B cell (primary cell): ENCODE results near the gene VPS37C.

ENCODE experiments used
- EZH2 ChIP-seq: IDR thresholded peaks from 2 replicates; pipeline ENCODE4 v1.6.1; 2012; ENCODE audit warnings: borderline replicate concordance, low read depth, mild to moderate bottlenecking, moderate library complexity, low read length; ENCODE audit not compliant: insufficient read depth, poor library complexity, severe bottlenecking
- TF ChIP-seq, protein P1 (sequence below): fragments of 200-600 bp; IDR thresholded peaks from one replicate; pipeline ENCODE4 v1.8.0; 2022; ENCODE audit warnings: antibody characterized with exemption, mild to moderate bottlenecking

DNA sequence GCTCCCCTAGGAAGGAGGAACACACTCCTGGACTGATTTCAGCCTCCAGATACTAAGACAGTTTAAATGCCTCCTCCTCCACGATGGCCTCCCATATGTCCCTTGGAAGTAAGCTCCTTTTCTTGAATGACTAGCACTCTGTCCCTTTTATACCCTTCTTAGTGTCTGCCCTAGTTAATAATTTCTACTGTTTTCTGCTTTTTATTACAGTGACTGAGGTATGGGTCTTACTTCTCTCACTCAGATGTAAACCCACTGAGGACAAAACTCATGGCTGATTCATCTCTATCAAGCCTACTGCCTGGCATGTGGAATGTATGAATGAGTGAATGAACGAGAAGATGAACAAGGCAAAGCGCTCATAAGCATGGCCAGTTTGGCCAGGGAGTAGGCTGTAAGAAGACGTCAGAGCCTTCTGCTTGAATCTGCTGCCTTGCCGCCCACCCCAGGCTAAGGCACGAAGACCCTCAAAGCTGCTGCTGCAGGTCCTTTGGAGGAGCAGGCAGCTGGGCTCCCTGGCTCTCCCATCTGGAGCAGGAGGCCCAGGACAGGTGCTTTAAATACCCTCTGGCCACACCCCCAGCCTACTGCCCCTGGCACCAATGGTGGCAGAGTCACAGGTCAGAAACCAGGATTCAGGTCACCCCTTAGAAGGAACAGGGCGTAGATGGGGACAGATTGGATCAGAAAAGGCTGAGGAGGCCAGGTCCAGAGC is 33.9 kb upstream of the VPS37C start:
- TF ChIP-seq, protein P1, sequence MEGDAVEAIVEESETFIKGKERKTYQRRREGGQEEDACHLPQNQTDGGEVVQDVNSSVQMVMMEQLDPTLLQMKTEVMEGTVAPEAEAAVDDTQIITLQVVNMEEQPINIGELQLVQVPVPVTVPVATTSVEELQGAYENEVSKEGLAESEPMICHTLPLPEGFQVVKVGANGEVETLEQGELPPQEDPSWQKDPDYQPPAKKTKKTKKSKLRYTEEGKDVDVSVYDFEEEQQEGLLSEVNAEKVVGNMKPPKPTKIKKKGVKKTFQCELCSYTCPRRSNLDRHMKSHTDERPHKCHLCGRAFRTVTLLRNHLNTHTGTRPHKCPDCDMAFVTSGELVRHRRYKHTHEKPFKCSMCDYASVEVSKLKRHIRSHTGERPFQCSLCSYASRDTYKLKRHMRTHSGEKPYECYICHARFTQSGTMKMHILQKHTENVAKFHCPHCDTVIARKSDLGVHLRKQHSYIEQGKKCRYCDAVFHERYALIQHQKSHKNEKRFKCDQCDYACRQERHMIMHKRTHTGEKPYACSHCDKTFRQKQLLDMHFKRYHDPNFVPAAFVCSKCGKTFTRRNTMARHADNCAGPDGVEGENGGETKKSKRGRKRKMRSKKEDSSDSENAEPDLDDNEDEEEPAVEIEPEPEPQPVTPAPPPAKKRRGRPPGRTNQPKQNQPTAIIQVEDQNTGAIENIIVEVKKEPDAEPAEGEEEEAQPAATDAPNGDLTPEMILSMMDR: no peak
- no peak for TF ChIP-seq EZH2
